HG03565 (cell line): Measurements from ENCODE around the gene ANKRD10.
A peak's percentile ranks its signal among the peaks of the same experiment; 100 is the strongest.
"Not testable (repeated sequence)": the region's sequence is repeated elsewhere in the genome, so short reads cannot be mapped to it uniquely, and the experiment has no call there.

Experiments used
- ATAC-seq: cut with Tn5 transposase; IDR thresholded peaks from one replicate; pipeline ENCODE4 v1.9.1; 2021; ENCODE audit warnings: mild to moderate bottlenecking, moderate library complexity; ENCODE audit not compliant: unreplicated experiment

ANKRD10 gene

DNA sequence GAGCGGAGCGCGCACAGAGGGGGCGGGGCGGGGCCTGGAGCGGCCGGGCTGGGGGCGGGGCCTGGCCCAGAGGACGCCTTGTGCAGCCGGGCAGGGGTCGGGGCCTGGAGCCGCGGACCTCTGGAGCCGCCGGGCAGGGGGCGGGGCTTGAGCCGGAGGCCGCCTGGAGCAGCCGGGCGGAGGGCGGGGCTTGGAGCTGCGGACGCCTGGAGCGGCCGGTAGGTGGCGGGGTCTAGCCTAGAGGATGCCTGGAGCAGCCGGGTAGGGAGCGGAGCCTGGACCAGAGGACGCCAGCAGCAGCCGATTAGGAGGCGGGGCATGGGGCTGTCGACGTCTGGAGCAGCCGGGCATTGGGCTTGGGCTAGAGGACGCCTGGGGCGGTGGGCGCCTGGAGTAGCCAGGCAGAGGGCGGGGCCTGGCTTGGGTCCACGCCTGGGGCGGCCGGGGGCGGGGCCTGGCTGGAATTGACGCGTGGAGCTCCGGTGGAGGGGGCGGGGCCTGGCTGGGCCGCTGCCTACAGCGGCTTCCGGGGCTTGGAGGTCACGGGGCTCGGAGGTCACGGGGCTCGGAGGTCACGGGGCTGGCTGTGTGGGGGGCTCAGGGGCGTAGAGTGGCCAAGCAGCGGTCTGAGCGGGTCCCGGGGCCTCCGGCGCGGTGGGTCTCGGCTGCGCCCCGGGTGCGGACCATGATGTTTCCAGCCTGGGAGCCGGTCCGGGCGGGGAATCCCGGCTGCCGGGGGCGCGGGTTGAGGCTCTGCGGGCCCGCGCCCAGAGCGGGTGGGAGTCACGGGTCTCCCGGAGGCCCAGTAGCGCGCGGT is at the start of gene ANKRD10:
Gene ANKRD10 (minus strand): TSS at position 13 of the 817 bp plus-strand sequence. CDS start 135 bp downstream, outside the sequence.
- peak; percentile 67 for ATAC-seq

DNA sequence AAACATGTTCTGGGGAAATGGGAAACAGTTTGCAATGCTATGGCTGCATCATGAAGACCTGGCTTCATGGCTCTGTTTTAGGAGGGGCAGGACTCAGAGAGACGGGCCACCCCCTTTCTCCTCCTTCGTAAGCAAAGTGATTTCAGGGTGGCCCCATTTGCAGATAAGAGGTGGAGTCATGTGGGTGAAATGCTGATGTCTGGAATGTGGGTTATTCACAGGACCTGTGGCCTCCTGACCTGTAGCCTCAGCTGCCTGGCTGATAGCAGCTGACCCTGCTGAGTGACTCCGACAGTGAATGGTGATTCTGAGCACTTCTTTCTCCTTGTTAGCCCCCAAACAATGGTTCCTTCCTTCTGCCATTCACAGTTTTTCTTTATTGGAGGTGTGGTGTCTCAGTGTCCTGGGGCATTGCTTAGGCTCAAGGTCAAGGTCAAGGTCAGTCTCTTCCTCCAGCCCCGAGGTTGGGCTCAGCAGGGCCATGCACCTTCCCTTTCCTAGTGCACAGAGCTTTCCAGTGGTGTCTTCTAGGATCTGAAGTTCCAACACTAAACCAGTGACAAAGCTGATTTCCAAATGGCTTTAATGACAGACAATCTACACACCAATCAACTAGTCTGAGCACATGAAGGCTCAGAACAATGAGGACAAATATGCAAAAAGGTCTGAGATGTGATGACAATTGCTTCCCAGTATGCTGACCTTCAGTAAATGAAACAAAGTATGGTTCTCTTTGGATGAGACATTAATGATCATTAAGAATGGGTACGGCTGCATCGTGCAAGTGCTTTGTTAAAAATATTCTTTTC is 49.6 kb upstream of the ANKRD10 start:
- no peak for ATAC-seq

DNA sequence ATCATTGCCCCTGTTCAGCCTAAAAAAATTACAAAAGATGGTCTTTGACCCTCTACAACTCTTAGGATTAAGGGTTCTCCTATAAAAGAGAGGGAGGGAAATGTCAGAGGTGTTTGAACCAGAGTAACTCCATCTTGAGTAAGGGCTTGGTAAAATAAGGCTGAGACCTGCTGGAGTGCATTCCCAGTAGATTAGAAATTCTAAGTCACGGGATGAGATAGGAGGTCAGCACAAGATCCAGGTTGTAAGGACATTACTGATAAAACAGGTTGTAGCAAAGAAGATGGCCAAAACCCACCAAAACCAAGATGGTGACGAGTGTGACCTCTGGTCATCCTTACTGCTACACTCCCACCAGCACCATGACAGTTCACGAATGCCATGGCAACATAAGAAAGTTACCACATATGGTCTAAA is 48.7 kb upstream of the ANKRD10 start:
- no peak for ATAC-seq

DNA sequence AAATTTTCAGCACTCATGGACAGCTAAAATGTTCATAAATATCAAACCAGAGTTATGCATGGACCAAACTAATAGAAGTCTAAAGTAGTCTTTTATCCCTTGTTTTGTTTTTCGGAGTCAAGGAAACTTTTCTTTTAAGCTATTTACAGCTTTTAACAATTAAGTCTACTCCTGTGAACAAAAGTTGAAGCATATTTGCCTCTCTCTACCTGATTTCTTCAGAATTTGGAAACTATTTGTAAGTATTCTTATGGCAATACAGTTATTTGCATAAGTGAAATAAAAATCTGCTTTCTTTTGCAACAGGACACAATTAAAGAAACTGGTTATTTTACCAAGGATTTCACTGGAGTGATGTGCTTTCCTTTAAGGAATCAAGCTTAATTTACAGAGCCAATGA is 47.1 kb upstream of the ANKRD10 start:
- ATAC-seq, result no peak

DNA sequence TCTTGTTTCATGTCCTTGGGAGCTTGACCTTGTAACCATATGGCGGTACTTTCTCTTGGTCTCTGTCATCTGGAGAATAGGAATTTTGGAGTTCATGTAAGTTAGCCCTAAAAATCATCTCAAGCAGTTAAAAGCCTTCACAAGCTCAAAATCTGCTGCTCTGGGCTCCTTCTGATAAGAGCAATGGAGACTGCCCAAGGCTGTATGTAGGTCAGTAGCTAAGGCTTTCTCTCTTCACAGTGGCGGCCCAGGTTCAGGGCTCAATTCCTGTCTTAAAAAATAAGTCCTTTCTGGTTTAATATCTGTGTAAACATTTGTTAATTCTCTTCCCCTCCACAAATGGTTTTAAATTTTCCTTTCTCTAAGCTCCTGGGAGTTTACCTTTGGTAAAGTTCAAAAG is 45.3 kb upstream of the ANKRD10 start:
- no peak for ATAC-seq

DNA sequence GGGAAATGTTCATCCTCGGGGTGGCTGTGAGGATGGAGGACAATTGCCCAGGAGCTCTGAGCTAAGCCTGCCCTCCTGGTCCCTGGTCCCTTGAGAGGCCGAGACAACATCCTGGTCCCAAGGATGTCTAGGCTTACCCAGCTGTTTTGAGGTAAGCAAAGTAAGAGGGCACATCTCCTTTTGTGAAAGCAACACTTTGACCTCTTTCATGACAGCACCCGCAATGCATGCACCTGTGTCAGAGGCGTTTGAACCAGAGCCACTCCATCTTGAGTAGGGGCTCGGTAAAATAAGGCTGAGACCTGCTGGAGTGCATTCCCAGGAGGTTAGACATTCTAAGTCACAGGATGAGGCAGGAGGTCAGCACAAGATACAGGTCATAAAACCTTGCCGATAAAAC is 43.1 kb upstream of the ANKRD10 start:
- ATAC-seq, result no peak

DNA sequence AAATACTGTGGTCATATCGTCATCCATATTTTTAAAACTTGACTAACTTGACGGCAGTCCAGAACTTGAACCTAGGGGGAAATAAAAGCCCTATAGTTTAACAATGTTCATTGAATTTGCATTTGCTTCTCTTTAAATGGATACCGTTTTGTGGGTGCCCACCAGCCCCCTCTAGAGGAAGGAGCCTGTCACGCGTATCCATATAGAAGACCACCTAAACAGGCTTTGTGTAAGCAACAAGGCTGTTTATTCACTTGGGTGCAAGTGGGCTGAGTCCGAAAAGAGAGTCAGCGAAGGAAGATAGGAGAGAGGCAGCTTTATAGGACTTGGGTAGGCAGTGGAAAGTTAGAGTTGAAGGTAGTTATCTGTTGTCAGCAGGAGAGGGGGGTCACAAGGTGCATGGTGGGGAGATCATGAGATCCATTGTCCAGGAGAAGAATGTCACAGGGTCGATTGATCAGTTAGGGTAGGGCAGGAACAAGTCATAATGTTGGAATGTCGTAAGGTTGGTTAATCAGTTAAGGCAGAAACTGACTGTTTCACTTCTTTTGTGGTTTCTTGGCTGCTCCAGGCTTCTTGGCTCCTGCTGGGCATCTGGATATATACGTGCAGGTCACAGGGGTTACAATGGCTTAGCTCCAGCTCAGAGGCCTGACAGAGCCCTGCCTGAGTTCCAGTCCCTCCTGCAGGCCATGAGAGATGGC is 42.5 kb upstream of the ANKRD10 start:
- no peak for ATAC-seq

DNA sequence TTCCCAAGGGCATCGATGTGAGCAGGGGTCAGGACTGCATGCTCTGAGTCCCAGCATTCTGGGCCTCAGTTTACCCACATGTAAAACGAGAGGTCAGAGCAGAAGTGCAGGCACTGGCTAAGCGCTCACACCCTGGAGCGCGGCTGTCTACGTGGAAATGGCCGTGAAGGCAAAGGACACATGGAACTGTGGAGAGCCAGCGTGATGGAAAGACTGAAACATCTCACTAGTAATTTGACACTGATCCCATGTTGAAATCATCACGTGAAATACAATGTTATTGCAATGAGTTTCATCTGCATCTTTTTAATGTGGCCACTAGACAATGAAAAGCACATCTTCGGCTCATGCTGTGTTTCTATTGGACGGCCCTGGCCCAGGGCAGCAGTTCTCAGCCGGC is 41.3 kb upstream of the ANKRD10 start:
- ATAC-seq, result not testable (repeated sequence)

DNA sequence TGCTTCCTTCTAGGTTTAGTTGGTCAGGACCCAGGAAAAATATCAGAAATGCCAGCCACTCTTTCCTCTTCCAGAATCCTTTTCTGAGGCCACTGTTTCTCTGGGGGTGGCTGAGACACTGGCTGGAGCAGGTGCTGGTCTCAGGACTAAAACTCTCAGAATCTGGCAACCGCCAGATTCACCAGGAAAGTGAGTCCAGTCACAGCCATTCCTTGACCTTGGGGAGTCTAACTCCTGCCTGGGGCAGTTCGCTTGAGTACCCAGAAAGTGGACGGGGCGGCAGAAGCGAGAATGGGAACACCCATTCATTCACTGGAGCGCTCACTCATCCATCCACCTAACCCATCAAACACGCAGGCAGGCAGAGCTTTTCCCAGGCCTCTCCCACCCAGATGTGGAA is 40.7 kb upstream of the ANKRD10 start:
- ATAC-seq, result not testable (repeated sequence)

DNA sequence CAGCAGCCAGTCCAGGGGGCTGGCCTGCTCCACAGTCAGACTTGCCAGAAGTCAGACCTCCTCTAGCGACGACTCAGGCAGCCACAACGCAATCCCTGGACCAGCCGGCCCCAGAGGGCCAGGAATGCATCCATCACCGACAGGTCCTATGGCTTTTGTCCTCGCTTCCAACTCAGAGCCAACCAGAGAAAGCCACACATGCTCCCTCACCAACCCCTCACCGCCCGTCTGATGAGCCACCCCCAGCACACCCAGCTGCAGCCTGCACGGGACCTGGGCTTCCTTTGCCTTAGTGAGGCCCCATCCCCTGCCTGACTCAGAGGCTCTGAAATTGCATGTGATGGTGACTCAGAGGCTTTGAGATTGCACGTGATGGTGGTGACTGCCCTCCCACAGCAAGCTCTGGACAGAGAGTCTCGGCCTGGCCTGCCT is 40.2 kb upstream of the ANKRD10 start:
- ATAC-seq, result peak; percentile 53

DNA sequence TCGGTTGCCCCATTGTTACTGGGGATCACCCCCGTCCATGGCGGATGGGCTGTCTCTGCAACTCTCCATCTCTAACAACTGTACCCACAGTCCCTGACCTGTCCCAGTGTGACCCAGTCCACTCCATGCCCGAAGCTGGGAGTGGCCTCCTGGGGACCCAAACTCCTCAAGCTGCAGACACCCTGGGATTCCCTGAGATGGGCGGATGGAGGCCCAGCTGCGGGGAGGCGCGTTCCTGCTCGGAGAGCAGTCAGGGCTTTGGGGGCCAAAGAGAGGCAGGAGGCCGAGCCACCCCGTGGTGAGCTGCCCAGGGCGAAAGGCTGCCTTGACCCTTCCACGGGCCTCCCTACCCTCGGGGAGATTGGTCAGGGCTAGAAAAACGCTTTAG is 39.7 kb upstream of the ANKRD10 start:
- not testable (repeated sequence) for ATAC-seq

DNA sequence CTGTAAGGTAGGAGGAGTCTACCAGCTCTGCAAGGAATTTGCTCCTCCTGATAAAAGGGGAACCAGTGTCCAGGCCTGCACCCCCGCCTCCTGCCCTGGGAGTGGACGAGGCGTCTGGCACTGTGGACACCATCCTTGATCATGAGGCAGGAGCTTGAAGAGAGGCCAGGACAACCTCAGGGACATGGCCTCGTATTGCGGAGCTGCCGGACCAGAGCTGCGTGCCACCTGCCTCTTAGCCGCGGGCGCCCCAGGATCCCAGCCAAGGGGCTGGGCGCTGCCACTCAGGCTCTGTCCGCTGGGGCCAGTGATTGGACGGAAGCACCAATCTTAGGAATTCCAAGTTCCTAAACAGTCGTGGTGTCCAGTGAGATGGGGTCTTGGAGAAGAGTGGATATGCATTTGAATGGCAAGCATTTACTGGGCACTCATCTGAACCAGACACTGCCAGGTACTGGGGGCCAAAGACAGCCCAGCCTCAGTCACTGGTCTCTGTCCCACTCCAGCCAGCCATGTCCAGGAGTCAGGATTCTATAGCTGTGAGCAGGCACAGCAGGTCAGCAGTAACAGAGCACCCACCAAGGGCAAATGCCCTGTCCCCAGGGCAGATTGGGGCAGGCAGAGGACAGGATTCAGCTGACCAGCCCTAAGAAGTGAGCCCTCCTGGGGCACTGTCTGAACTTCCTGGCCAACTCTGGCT is 39.1 kb upstream of the ANKRD10 start:
- no peak for ATAC-seq

DNA sequence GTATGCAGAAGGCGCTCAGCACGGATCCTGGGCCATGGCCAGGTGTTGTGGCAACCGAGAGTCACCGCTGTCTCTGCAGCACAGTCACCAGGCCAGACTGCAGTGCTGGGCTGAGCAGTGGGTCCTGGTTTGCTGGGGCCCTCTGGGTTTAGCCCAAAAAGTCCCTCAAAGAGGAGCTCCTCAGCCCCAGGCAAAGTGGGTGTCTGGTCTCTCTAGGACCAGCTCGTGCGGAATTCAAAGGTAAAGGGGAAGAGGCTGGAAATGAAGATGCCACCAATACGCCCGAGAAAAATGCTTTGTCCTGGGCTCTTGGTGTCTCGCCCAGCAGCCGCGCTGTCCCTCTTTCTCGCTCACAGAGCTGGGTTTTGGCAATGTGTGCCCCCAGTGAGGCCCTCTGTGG is 38.5 kb upstream of the ANKRD10 start:
- ATAC-seq, result no peak

DNA sequence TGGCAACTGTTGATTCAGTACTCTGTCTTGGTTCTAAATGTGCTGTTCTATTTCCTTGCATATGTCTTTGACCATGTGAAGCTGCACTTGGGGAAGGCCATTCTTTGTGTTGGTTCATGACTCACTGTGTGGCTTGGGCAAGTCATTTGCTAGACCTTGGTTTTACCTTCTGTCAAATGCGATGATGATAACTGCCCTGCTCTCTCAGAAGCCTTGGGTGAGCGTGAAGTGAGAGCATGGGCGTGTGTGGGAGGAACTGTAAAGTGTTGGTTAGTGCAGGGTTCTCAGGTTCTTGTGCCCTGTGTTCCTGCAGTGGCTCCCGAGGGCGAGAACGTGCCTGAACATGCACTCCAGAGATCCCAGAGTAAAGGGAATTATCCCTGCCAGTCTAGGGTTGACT is 37.3 kb upstream of the ANKRD10 start:
- peak; percentile 47 for ATAC-seq

DNA sequence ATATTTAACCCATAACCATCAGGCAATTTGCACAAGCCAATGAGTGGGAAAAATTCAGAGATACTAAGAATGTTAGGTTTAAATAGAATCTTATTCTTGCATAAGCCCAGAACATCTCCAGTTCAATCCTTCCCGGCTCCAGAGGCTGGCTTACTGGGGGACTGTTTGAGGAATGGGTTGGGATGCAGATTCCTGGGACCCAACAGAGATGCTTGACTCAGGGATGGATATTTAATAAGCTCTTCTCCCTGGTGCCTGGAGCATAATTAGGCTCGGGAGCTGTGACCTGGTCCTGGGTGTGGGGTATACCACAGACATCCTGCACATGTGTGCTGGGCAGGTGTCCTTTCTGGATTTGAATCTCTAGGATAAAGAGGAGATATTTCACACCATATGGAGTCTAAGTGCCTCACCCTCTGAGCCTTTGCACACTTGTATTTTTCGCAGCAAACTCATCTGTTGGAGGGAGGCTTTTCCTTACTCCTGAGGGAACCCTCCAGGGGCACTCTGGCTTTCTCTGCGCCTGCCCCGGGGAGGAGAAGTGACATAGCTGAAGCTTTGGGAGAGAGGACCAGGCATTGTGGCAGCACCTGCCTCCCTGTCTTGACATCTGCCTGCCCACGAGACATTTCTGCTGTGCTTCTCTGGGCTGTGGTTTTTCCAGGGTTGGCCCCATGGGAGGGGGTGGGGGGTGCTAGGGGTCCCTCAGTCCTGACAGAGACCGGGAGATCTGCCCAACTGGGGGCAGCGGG is 36.1 kb upstream of the ANKRD10 start:
- ATAC-seq, result no peak

DNA sequence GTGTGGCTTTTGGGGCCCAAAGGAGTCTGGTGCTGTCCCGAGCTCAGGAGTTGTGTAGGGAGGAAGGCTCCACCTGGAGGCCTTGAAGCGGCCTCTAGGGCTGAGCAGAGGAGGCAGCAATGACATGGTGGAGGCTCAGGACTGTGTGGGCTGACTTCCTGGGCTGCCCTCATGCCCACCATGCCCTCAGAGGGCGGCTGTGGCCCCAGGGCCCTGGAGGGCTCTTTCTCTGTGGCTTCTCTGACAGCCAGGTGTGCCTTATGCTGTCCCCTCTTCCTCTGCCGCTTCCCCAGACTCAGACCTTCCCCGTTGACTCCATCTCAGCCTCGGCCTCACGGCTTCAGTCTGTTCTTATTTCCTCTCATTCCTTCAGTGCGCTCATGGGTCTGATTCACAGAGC is 35.5 kb upstream of the ANKRD10 start:
- no peak for ATAC-seq

DNA sequence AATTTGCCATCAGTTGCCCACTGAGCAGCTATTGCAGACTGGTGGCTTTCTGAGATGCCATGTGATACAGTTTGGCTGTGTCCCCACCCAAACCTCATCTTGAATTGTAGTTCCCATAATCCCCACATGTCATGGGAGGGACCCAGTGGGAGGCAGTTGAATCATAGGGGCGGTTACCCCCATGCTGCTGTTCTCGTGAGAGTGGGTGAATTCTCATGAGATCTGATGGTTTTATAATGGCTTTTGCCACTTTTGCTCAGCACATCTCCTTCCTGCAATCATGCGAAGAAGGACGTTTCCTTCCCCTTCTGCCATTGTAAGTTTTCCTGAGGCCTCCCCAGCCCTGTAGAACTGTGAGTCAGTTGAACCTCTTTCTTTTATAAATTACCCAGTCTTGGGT is 34.8 kb upstream of the ANKRD10 start:
- no peak for ATAC-seq

DNA sequence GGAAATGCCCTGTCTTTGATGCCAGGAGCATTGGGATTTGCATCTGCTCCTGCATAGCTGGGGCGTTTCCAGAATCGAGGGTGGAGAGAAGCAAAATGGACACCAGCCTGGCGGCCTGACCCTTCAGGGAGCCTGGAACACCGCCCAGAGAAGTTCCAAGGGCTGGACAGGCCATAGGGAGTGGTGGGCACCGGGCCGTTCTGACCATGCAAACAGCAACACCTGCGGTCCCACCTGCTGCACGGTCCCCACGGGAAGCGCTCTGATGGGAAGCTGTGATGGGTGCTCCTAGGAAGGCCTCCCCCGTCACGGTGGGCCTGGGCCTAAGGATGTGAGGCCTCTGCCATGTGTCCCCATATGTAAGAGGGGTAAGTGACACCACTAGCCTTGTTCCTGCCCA is 34.2 kb upstream of the ANKRD10 start:
- ATAC-seq, result no peak

DNA sequence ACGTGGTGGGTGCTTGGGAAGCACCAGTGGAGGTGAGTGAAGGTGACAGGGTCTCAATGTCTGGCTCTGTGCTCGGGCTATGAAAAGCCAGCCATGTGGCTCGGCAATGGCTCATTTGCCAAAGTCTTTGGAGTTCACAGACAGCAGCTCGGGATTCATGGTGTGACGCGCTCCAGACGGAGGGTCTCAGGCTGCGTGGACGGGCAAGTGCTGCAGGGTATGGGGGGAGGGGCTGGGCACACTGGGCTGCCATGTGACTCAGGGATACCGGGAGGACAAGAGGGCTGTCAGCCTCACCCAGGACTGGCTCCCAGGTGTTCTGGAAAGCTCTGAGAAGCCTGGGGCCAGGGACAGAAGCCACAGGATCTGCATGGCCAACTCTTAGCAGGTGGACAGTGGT is 32.5 kb upstream of the ANKRD10 start:
- ATAC-seq, result not testable (repeated sequence)

DNA sequence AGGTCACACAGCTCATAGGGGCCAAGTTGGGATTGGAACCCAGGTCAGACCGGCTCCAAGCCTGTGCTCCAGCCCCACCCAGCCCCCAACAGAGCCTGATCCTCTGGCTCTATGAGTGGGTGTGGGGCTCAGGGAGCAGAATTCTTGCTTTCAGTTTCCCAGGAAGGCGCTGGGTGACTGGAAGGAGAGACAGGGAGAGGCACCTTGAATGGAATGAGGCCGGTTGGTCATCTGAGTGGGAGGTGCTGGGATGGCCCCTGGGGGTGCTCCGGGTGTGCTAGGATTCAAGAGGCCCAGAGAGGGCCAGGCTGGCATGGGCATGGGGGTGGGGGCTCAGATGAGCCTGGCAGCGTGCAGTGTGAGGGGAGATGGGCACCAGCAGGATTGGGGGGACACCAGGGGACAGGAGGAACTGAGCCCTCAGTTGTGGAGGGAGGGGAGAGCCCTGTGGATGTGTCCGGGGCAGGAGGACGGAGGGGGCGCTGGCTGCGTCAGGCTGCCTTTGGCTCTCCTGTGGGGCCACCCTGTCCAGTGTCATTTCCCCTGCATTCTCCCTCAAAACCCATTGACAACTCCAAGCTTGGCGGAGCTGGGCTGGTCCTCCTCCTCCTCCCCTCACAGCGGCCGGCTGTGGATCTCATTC is 31.2 kb upstream of the ANKRD10 start:
- ATAC-seq, result no peak
